Glutamatergic neuron (in vitro differentiated cells): ENCODE measurements around the gene CDKN2C. TPM values are rescaled to one million over a fixed set of nuclear protein-coding genes. Genes with fewer than 3 reads are reported as not detected.

Source experiments
- DNase-seq: peaks from one replicate; pipeline ENCODE4 v3.0.0; 2022
- H3K27ac Mint-ChIP-seq: one replicate; pipeline ENCODE4 v1.8.0; 2020; ENCODE audit warnings: mild to moderate bottlenecking, mixed read lengths, inconsistent platforms; ENCODE audit not compliant: unreplicated experiment
- H3K27me3 Mint-ChIP-seq: one replicate; pipeline ENCODE4 v1.8.0; 2020; ENCODE audit warnings: mild to moderate bottlenecking, moderate library complexity, mixed read lengths, inconsistent platforms; ENCODE audit not compliant: unreplicated experiment
- H3K36me3 Mint-ChIP-seq: one replicate; pipeline ENCODE4 v1.8.0; 2020; ENCODE audit warnings: mild to moderate bottlenecking, mixed read lengths, inconsistent platforms; ENCODE audit not compliant: unreplicated experiment
- H3K4me1 Mint-ChIP-seq: one replicate; pipeline ENCODE4 v1.8.0; 2020; ENCODE audit warnings: mild to moderate bottlenecking, low read depth, mixed read lengths, inconsistent platforms; ENCODE audit not compliant: unreplicated experiment
- H3K4me3 Mint-ChIP-seq: one replicate; pipeline ENCODE4 v1.8.0; 2020; ENCODE audit warnings: mild to moderate bottlenecking, mixed read lengths, inconsistent platforms; ENCODE audit not compliant: unreplicated experiment
- H3K9me3 Mint-ChIP-seq: one replicate; pipeline ENCODE4 v1.8.0; 2020; ENCODE audit warnings: mild to moderate bottlenecking, moderate library complexity, mixed read lengths, inconsistent platforms; ENCODE audit not compliant: unreplicated experiment
- total RNA-seq: library from RNA; stranded (reverse); fragmentation: NEBNext Ultra II Directional; extraction: Animal tissue kit (Norgen Biotek cat#: 25700); gene quantifications from one replicate; pipeline ENCODE4 v1.2.1, GENCODE V29; 2021; ENCODE audit not compliant: unreplicated experiment
- TF ChIP-seq, protein P1 (sequence below): fragments of 200-600 bp; sonication (generic); IDR thresholded peaks from one replicate; pipeline ENCODE4 v1.5.0; 2021; ENCODE audit not compliant: partially characterized antibody, unreplicated experiment

The CDKN2C gene
- total RNA-seq, 1 donor from 2014 or later, result 1.3 TPM

DNA sequence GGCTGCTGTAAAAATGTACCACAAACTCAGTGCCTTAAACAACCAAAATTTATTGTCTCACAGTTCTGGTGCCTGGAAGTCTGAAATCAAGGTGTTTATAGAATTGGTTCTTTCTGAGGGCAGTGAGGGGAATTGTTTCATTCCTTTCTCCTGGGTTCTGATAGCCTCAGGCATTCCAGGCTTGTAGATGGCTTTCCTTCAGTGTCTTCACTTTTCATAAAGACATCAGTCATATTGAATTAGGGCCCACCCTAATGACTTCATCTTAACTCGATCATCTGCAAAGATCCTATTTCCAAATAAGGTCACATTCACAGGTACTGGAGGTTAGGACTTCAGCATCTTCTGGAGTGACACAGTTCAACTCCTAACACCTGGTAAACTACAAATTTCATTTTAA lies 15.0 kb downstream of the CDKN2C start:
- no peak overlapping the region for H3K27ac Mint-ChIP-seq
- no peaks in the 10 kb centered on the region for H3K4me1 Mint-ChIP-seq
- TF ChIP-seq, protein P1, sequence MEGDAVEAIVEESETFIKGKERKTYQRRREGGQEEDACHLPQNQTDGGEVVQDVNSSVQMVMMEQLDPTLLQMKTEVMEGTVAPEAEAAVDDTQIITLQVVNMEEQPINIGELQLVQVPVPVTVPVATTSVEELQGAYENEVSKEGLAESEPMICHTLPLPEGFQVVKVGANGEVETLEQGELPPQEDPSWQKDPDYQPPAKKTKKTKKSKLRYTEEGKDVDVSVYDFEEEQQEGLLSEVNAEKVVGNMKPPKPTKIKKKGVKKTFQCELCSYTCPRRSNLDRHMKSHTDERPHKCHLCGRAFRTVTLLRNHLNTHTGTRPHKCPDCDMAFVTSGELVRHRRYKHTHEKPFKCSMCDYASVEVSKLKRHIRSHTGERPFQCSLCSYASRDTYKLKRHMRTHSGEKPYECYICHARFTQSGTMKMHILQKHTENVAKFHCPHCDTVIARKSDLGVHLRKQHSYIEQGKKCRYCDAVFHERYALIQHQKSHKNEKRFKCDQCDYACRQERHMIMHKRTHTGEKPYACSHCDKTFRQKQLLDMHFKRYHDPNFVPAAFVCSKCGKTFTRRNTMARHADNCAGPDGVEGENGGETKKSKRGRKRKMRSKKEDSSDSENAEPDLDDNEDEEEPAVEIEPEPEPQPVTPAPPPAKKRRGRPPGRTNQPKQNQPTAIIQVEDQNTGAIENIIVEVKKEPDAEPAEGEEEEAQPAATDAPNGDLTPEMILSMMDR, result no peak
- H3K9me3 Mint-ChIP-seq, result no peaks in the 10 kb centered on the region
- no peaks in the 10 kb centered on the region for H3K27me3 Mint-ChIP-seq
- H3K4me3 Mint-ChIP-seq, result no peak overlapping the region
- DNase-seq, result no peak
- no peaks in the 10 kb centered on the region for H3K36me3 Mint-ChIP-seq

DNA sequence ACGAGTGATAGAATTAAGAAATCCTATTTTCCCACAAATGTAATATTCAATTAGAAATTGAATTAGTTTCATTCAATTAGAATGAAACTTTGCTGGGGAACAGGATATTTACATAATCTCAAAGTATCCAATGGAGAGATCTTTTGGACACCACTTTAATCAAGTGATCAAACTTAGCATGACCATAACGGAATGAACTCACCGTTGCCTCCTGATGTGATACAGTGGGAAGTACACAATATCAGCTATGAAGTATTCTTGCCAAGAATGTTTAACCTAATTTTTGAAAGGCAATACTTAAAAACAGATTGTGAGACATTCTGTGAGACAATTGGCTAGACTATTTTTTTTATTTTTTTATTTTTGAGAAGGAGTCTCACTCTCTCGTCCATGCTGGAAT lies 16.6 kb downstream of the CDKN2C start:
- DNase-seq, result no peak
- Mint-ChIP-seq H3K36me3 (no peaks in the 10 kb centered on the region), H3K27ac (no peak overlapping the region), H3K4me3 (no peak overlapping the region), H3K4me1 (no peaks in the 10 kb centered on the region), H3K9me3 (no peaks in the 10 kb centered on the region), H3K27me3 (no peaks in the 10 kb centered on the region)
- TF ChIP-seq, protein P1, result no peak

DNA sequence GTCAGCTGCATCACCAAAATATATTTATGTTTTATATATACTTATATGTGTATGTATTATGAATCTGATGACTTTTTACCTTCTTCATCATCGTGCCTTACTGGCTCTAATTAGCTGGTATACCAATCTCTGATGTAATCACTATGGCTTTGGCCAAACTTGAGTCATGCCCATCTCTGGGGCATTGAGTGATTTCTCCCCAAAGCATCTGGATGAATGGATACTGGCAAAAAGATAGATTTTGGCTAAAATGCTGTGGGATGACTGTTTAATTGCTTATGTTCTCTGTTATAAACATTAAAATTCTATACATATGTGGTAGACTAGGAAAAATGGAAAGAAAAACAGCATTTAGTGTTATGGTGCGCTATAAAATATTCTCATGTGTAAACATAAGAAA lies 19.6 kb downstream of the CDKN2C start:
- no peaks in the 10 kb centered on the region for H3K9me3 Mint-ChIP-seq
- no peak for DNase-seq

DNA sequence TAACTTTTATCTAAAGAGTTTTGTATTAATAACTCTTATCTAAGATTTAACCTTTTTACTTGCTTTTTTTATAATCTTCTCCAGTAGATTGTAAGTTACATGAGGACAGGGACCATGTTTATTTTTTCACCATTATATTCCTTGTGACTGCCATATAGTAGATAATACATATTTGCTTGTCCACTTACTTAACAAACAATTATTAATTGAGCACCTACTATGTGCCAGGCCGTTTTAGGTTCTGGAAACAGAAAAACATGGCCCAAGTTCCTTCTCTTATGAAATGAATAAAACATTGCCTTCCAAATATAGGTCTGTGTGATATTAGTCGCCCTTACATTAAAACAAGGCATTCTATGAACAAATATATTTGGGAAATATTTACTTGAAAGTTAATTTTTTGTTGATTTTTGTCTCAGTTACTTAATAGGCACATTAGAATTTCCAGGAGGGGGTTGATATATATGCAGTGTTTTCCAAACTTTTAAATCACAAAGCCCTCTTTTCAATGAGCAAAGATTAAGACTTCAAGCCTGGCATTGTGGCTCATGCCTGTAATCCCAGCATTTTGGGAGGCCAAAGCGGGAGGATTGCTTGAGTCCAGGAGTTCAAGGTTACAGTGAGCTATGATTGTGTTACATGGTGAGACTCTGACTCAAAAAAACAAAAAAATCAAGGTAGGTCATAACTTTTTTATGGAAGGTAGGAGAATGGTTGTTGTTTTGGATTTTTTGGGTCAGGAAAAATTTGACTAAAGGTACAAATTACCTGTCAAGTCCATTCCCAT lies 22.7 kb downstream of the CDKN2C start:
- no peaks in the 10 kb centered on the region for H3K4me1 Mint-ChIP-seq
- H3K4me3 Mint-ChIP-seq, result no peak overlapping the region
- TF ChIP-seq, protein P1, result no peak
- H3K27me3 Mint-ChIP-seq, result peaks cover 2% of the 10 kb centered on the region
- no peak for DNase-seq
- no peaks in the 10 kb centered on the region for H3K36me3 Mint-ChIP-seq
- H3K9me3 Mint-ChIP-seq, result no peaks in the 10 kb centered on the region
- H3K27ac Mint-ChIP-seq, result no peak overlapping the region

More for the DNA sequence above, 19.6 kb downstream of the CDKN2C start:
- no peak overlapping the region for H3K4me3 Mint-ChIP-seq
- no peak overlapping the region for H3K27ac Mint-ChIP-seq
- H3K4me1 Mint-ChIP-seq, result no peaks in the 10 kb centered on the region
- H3K36me3 Mint-ChIP-seq, result no peaks in the 10 kb centered on the region
- TF ChIP-seq, protein P1, result no peak
- no peaks in the 10 kb centered on the region for H3K27me3 Mint-ChIP-seq

DNA sequence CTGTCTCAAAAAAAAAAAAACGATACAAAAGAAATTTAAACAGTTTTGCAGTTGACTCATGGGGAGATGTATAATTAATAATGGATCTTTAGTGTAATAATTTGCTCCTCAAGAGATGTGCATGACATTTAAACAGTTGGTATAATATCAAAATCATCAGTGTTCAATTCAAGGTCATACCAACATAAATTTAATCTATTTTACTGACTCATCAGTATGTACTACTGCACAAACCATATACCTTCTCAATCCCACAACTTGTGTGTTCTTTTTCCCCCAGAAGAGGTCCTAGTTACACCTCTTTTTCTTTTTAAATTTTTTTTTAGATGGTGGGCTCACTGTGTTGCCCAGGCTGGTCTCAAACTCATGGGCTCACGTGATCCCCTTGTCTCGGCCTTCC lies 23.6 kb downstream of the CDKN2C start:
- no peaks in the 10 kb centered on the region for H3K9me3 Mint-ChIP-seq
- TF ChIP-seq, protein P1, result no peak
- H3K4me1 Mint-ChIP-seq, result no peaks in the 10 kb centered on the region
- DNase-seq, result no peak
- peaks cover 2% of the 10 kb centered on the region for H3K27me3 Mint-ChIP-seq
- H3K27ac Mint-ChIP-seq, result no peak overlapping the region
- no peak overlapping the region for H3K4me3 Mint-ChIP-seq
- H3K36me3 Mint-ChIP-seq, result no peaks in the 10 kb centered on the region
